HepG2 (cell line): ENCODE measurements around the gene AHCYL2. TPM values are rescaled to one million over a fixed set of nuclear protein-coding genes. Genes with fewer than 3 reads are reported as not detected.

Experiments used
- ATAC-seq: fragments of 200-7000 bp; cut with Tn5 transposase; 3 replicates; pipeline ENCODE4 v1.9.1; 2020; ENCODE audit warnings: mild to moderate bottlenecking, moderate library complexity
- BruUV-seq: library from RNA; stranded (reverse); fragments of 400-500 nt; replicated peaks from 2 replicates; lab custom pipeline; 2021; lab: Mats Ljungman, UMichigan
- CTCF ChIA-PET: fragments of 300-600 bp; formaldehyde crosslinking; extraction: SDS; loops from one replicate; lab custom pipeline; 2021; ENCODE audit warnings: low total read pairs, inconsistent platforms, low intra/inter-chr PET ratio; lab: Yijun Ruan, JAX
- POLR2A ChIA-PET: fragments of 350-600 bp; sonication (Branson Sonifier 250); formaldehyde crosslinking; loops from one replicate; lab custom pipeline; 2020; ENCODE audit warnings: antibody characterized with exemption, inconsistent platforms; lab: Yijun Ruan, JAX
- DNase-seq: peaks from one replicate; pipeline ENCODE4 v3.0.0-alpha.2; 2015; ENCODE audit warnings: low spot score
- FAIRE-seq: peaks from 3 replicates; lab custom pipeline; 2011; peaks lifted over from hg19 to GRCh38; lab: Jason Lieb, UNC
- H2AFZ ChIP-seq: one replicate; pipeline ENCODE4 v1.6.1; 2011; ENCODE audit warnings: low read length, inconsistent platforms
- H3K27ac ChIP-seq: fragments of 300-600 bp; 3 replicates; pipeline ENCODE4 v1.8.0; 2011; ENCODE audit warnings: mixed run types, mild to moderate bottlenecking, mixed read lengths, low read length, inconsistent platforms; ENCODE audit not compliant: insufficient read depth; ENCODE audit errors: extremely low read length
- H3K27me3 ChIP-seq, 2 experiments: fragments of 200-600 bp in 1 of 2; 2 replicates in 1 of 2; 3 replicates in 1 of 2; pipeline versions ENCODE4 v1.6.0 to v1.8.0; 2011; ENCODE audit warnings: low read length in 2 of 2, mild to moderate bottlenecking in 2 of 2, moderate library complexity in 2 of 2, inconsistent platforms in 1 of 2; ENCODE audit not compliant: insufficient read depth in 2 of 2, control insufficient read depth in 1 of 2
- H3K36me3 ChIP-seq, 2 experiments: fragments of 200-600 bp in 1 of 2; replicated peaks in 1 of 2; 2 replicates in 1 of 2; 3 replicates in 1 of 2; pipeline versions ENCODE4 v1.5.1 to v1.8.0; 2011; ENCODE audit warnings: low read length in 2 of 2, inconsistent platforms in 1 of 2; ENCODE audit not compliant: insufficient read depth in 2 of 2, control insufficient read depth in 1 of 2
- H3K4me1 ChIP-seq: 2 replicates; pipeline ENCODE4 v1.5.1; 2012; ENCODE audit warnings: low read length, inconsistent platforms; ENCODE audit not compliant: insufficient read depth
- H3K4me2 ChIP-seq: 2 replicates; pipeline ENCODE4 v1.6.0; 2011; ENCODE audit warnings: low read depth, low read length, inconsistent platforms
- H3K4me3 ChIP-seq, 3 experiments: fragments of 200-600 bp in 1 of 3; sonication (generic), shearing (Covaris generic) in 1 of 3; replicated peaks in 1 of 3; 2 replicates each; pipeline ENCODE4 v1.5.1; 2011 to 2016; ENCODE audit warnings: low read length in 3 of 3, inconsistent platforms in 2 of 3, low read depth in 2 of 3, mild to moderate bottlenecking in 2 of 3, control low read depth in 1 of 3, mixed read lengths in 1 of 3; ENCODE audit not compliant: insufficient read depth in 1 of 3
- H3K79me2 ChIP-seq: one replicate; pipeline ENCODE4 v1.6.1; 2011; ENCODE audit warnings: low read length, inconsistent platforms; ENCODE audit not compliant: insufficient read depth
- H3K9ac ChIP-seq: 2 replicates; pipeline ENCODE4 v1.6.0; 2011; ENCODE audit warnings: mild to moderate bottlenecking, low read depth, low read length, inconsistent platforms; ENCODE audit not compliant: insufficient read depth
- H3K9me3 ChIP-seq: 2 replicates; pipeline ENCODE4 v1.5.1; 2012; ENCODE audit warnings: mild to moderate bottlenecking, low read length
- H4K20me1 ChIP-seq: 2 replicates; pipeline ENCODE4 v1.6.0; 2011; ENCODE audit warnings: inconsistent platforms, mild to moderate bottlenecking, low read length, moderate library complexity; ENCODE audit not compliant: insufficient read depth
- BRD4 ChIP-seq: sonication (generic); formaldehyde crosslinking; IDR thresholded peaks from 2 replicates; pipeline ENCODE4 v1.4.0; 2020; ENCODE audit warnings: missing genetic modification reagents
- CENPX ChIP-seq: sonication (generic); formaldehyde crosslinking; IDR thresholded peaks from 2 replicates; pipeline ENCODE4 v1.9.0; 2021; ENCODE audit warnings: mild to moderate bottlenecking, missing genetic modification reagents, moderate library complexity
- CREB1 ChIP-seq, 2 experiments: fragments of 450-650 bp in 1 of 2; IDR thresholded peaks; 2 replicates each; pipeline ENCODE4 v1.6.1; 2016 to 2017; ENCODE audit warnings: control low read depth in 1 of 2, mild to moderate bottlenecking in 1 of 2, missing compliant biosample characterization in 1 of 2, missing genetic modification characterization in 1 of 2
- FOXC1 ChIP-seq: sonication (generic); formaldehyde crosslinking; IDR thresholded peaks from 2 replicates; pipeline ENCODE4 v1.8.0; 2022; ENCODE audit warnings: mild to moderate bottlenecking, missing genetic modification reagents, borderline replicate concordance
- GATA4 ChIP-seq: sonication (generic); IDR thresholded peaks from 2 replicates; pipeline ENCODE4 v1.6.1; 2016; ENCODE audit warnings: antibody characterized with exemption, low read depth, borderline replicate concordance
- MIER2 ChIP-seq: IDR thresholded peaks from 2 replicates; pipeline ENCODE4 v1.6.1; 2016; ENCODE audit warnings: missing biosample characterization, missing genetic modification reagents
- NAIF1 ChIP-seq: sonication (generic); formaldehyde crosslinking; IDR thresholded peaks from 2 replicates; pipeline ENCODE4 v1.5.0; 2020; ENCODE audit warnings: mild to moderate bottlenecking, missing genetic modification reagents, borderline replicate concordance
- NCOR1 ChIP-seq: fragments of 200-600 bp; sonication (generic); IDR thresholded peaks from 2 replicates; pipeline ENCODE4 v1.7.0; 2017; ENCODE audit warnings: antibody characterized with exemption, low read length, borderline replicate concordance
- RFX1 ChIP-seq: fragments of 450-650 bp; IDR thresholded peaks from 2 replicates; pipeline ENCODE4 v1.6.1; 2017
- RFX5 ChIP-seq: IDR thresholded peaks from 2 replicates; pipeline ENCODE4 v1.6.1; 2011; ENCODE audit warnings: low read depth, low read length, improper control_type of control experiment
- ZKSCAN8 ChIP-seq: IDR thresholded peaks from 2 replicates; pipeline ENCODE4 v1.6.1; 2016; ENCODE audit warnings: borderline replicate concordance, missing genetic modification reagents, missing compliant biosample characterization
- ZNF446 ChIP-seq: sonication (generic); formaldehyde crosslinking; IDR thresholded peaks from 2 replicates; pipeline ENCODE4 v1.5.0; 2020; ENCODE audit warnings: mild to moderate bottlenecking, missing genetic modification reagents
- ZNF501 ChIP-seq: sonication (generic); formaldehyde crosslinking; IDR thresholded peaks from 2 replicates; pipeline ENCODE4 v1.5.1; 2020; ENCODE audit warnings: mild to moderate bottlenecking, moderate library complexity, missing genetic modification reagents
- ZNF724P ChIP-seq: sonication (generic); formaldehyde crosslinking; IDR thresholded peaks from 2 replicates; pipeline ENCODE4 v1.8.0; 2022; ENCODE audit warnings: missing genetic modification reagents, borderline replicate concordance
- ZNF749 ChIP-seq: sonication (generic); formaldehyde crosslinking; IDR thresholded peaks from 2 replicates; pipeline ENCODE4 v1.8.0; 2022; ENCODE audit warnings: mild to moderate bottlenecking, missing genetic modification reagents, moderate library complexity, borderline replicate concordance
- ZNF75D ChIP-seq: sonication (generic); formaldehyde crosslinking; IDR thresholded peaks from 2 replicates; pipeline ENCODE4 v1.8.1; 2023; ENCODE audit warnings: missing genetic modification reagents, mild to moderate bottlenecking, borderline replicate concordance
- WGBS: methylation state at CpG from one replicate; pipeline ENCODE4 v1.1.6; 2017; ENCODE audit warnings: low lambda C conversion rate; 5-methylcytosine and 5-hydroxymethylcytosine counted together
- in situ Hi-C: cut with HindIII; loops from 2 replicates; pipeline ENCODE4 v1.10.0; 2017; ENCODE audit warnings: low pct_unique_long_range_greater_than_20kb; ENCODE audit not compliant: extremely low pct_ligation_motif_present
- intact Hi-C: fragments of 100-400 bp; cut with micrococcal nuclease; formaldehyde crosslinking; loops from one replicate; pipeline ENCODE4 v1.10.0; 2022; ENCODE audit not compliant: unreplicated experiment
- polyA plus RNA-seq, 8 experiments: library from polyadenylated mRNA; depleted of rRNA in 3 of 8; stranded (reverse) in 7 of 8; unstranded in 1 of 8; fragments of >200 nt; fragmentation: Illumina TruSeq in 4 of 8; extraction: Trizol in 4 of 8; gene quantifications; 2 replicates each; pipeline versions ENCODE4 v1.2.1 to v1.2.3, GENCODE V29; 2011 to 2016; ENCODE audit warnings: low read depth in 4 of 8, missing spikeins in 1 of 8, mixed read lengths in 1 of 8; ENCODE audit not compliant: insufficient read depth in 1 of 8
- total RNA-seq, 5 experiments: library from RNA; depleted of rRNA; stranded (reverse); fragments of >200 nt; fragmentation: Illumina TruSeq; extraction: Trizol; gene quantifications; 2 replicates each; pipeline ENCODE4 v1.2.3, GENCODE V29; 2016; ENCODE audit warnings: low read depth in 1 of 5
- TF ChIP-seq, protein P1 (sequence below): sonication (generic); formaldehyde crosslinking; IDR thresholded peaks from 2 replicates; pipeline ENCODE4 v1.4.0; 2020; ENCODE audit warnings: missing genetic modification reagents; ENCODE audit errors: not compliant biosample characterization
- TF ChIP-seq, protein P2 (sequence below): IDR thresholded peaks from 2 replicates; pipeline ENCODE4 v1.6.1; 2016; ENCODE audit warnings: low read depth
- TF ChIP-seq, protein P3 (sequence below): sonication (generic); formaldehyde crosslinking; IDR thresholded peaks from 2 replicates; pipeline ENCODE4 v1.9.0; 2022; ENCODE audit warnings: missing genetic modification reagents, mild to moderate bottlenecking, borderline replicate concordance
- TF ChIP-seq, protein P4 (sequence below): sonication (generic); formaldehyde crosslinking; IDR thresholded peaks from 2 replicates; pipeline ENCODE4 v1.9.0; 2021; ENCODE audit warnings: missing genetic modification reagents, mild to moderate bottlenecking, borderline replicate concordance

AHCYL2 gene
- total and polyA plus RNA-seq, 2 of the 13 experiments (the other 11 are each of a cell fraction or from before 2014, with no cell fraction given), result 9.5 to 14.7 TPM

DNA sequence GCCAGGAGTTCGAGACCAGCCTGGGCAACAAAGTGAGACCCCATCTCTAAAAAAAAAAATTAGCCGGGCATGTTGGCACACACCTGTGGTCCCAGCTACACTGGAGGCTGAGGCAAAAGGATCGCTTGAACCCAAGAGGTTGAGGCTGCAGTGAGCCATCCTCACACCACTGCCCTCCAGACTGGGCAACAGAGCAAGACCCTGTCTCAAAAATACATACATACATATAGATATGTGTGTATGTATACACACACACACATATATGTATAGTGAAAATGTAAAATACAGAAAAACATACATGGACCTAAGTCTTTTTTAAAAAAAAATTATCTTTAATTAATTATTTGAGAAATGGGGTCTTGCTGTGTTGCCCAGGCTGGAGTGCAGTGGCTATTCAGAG lies 30.9 kb upstream of the AHCYL2 start:
- no peak for DNase-seq
- Histone ChIP-seq H3K27ac (no peak overlapping the region), H3K36me3 (peaks cover 3 to 9% of the 10 kb centered on the region in 2 experiments; a peak in 3 of 5 replicates), H3K79me2 (peaks cover 56% of the 10 kb centered on the region), H3K9ac (no peak overlapping the region), H3K4me1 (peaks cover 30% of the 10 kb centered on the region), H4K20me1 (peaks cover 4% of the 10 kb centered on the region), H3K9me3 (no peaks in the 10 kb centered on the region), H2AFZ (no peak overlapping the region), H3K4me2 (no peak overlapping the region), H3K4me3 (no peak overlapping the region), H3K27me3 (no peaks in the 10 kb centered on the region)
- ChIA-PET POLR2A (no interaction called here), CTCF (no interaction called here)
- no peak for TF ChIP-seq GATA4
- no peak for TF ChIP-seq ZNF501 (CRISPR knock-in tag)
- no peak for TF ChIP-seq ZNF749
- TF ChIP-seq BRD4 (CRISPR knock-in tag), result no peak
- TF ChIP-seq NCOR1, result no peak
- TF ChIP-seq, protein P1, sequence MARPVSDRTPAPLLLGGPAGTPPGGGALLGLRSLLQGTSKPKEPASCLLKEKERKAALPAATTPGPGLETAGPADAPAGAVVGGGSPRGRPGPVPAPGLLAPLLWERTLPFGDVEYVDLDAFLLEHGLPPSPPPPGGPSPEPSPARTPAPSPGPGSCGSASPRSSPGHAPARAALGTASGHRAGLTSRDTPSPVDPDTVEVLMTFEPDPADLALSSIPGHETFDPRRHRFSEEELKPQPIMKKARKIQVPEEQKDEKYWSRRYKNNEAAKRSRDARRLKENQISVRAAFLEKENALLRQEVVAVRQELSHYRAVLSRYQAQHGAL, result no peak
- TF ChIP-seq ZNF724P (CRISPR knock-in tag), result no peak
- TF ChIP-seq RFX1, result no peak
- no peak for TF ChIP-seq FOXC1 (CRISPR knock-in tag)
- TF ChIP-seq CENPX (CRISPR knock-in tag), result no peak
- TF ChIP-seq, protein P2, sequence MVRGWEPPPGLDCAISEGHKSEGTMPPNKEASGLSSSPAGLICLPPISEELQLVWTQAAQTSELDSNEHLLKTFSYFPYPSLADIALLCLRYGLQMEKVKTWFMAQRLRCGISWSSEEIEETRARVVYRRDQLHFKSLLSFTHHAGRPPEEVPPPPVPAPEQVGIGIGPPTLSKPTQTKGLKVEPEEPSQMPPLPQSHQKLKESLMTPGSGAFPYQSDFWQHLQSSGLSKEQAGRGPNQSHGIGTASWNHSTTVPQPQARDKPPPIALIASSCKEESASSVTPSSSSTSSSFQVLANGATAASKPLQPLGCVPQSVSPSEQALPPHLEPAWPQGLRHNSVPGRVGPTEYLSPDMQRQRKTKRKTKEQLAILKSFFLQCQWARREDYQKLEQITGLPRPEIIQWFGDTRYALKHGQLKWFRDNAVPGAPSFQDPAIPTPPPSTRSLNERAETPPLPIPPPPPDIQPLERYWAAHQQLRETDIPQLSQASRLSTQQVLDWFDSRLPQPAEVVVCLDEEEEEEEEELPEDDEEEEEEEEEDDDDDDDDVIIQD (CRISPR knock-in tag), result no peak
- TF ChIP-seq CREB1 (IDR thresholded peaks at IDR 0.05), result no peak
- TF ChIP-seq CREB1 (CRISPR knock-in tag; IDR thresholded peaks at IDR 0.05), result no peak
- TF ChIP-seq, protein P3, sequence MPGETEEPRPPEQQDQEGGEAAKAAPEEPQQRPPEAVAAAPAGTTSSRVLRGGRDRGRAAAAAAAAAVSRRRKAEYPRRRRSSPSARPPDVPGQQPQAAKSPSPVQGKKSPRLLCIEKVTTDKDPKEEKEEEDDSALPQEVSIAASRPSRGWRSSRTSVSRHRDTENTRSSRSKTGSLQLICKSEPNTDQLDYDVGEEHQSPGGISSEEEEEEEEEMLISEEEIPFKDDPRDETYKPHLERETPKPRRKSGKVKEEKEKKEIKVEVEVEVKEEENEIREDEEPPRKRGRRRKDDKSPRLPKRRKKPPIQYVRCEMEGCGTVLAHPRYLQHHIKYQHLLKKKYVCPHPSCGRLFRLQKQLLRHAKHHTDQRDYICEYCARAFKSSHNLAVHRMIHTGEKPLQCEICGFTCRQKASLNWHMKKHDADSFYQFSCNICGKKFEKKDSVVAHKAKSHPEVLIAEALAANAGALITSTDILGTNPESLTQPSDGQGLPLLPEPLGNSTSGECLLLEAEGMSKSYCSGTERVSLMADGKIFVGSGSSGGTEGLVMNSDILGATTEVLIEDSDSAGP (CRISPR knock-in tag), result no peak
- TF ChIP-seq ZNF446 (CRISPR knock-in tag), result no peak
- no peak for TF ChIP-seq RFX5
- TF ChIP-seq, protein P4, sequence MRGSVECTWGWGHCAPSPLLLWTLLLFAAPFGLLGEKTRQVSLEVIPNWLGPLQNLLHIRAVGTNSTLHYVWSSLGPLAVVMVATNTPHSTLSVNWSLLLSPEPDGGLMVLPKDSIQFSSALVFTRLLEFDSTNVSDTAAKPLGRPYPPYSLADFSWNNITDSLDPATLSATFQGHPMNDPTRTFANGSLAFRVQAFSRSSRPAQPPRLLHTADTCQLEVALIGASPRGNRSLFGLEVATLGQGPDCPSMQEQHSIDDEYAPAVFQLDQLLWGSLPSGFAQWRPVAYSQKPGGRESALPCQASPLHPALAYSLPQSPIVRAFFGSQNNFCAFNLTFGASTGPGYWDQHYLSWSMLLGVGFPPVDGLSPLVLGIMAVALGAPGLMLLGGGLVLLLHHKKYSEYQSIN (CRISPR knock-in tag), result no peak
- TF ChIP-seq NAIF1, result no peak
- no peak for TF ChIP-seq ZKSCAN8 (CRISPR knock-in tag)
- TF ChIP-seq MIER2 (CRISPR knock-in tag), result no peak
- TF ChIP-seq ZNF75D (CRISPR knock-in tag), result no peak
- 97% methylated on average over 3 of the region's 3 CpGs for WGBS
- no peak for FAIRE-seq
- in situ Hi-C loops, result no loop called here
- intact Hi-C loops, result no loop called here
- BruUV-seq, result no TSS peak
- ATAC-seq, result no peak
